Prostate gland (tissue), 2 donors: ENCODE measurements around the gene DNAJC6. TPM values are rescaled to one million over a fixed set of nuclear protein-coding genes. Genes with fewer than 3 reads are reported as not detected.

Source experiments
- DNase-seq: peaks from one replicate; pipeline ENCODE4 v3.0.0-alpha.2; 2019; ENCODE audit warnings: low spot score
- H3K27ac ChIP-seq, 2 donors: fragments of 200-600 bp; sonication (generic); 2 replicates each; pipeline ENCODE4 v1.5.1; 2017 to 2019
- H3K27me3 ChIP-seq: fragments of 200-600 bp; sonication (generic); replicated peaks from 2 replicates; pipeline ENCODE4 v1.5.1; 2019; ENCODE audit not compliant: insufficient read depth
- H3K36me3 ChIP-seq, 2 donors: fragments of 200-600 bp; sonication (generic); 1 replicate in 1 of 2; 2 replicates in 1 of 2; pipeline versions ENCODE4 v1.5.1 to v1.8.1; 2017 to 2019
- H3K4me1 ChIP-seq: fragments of 200-600 bp; sonication (generic); replicated peaks from 2 replicates; pipeline ENCODE4 v1.5.1; 2019
- H3K4me3 ChIP-seq, 2 donors: fragments of 200-600 bp; sonication (generic); 2 replicates each; pipeline ENCODE4 v1.5.1; 2017 to 2019
- H3K9me3 ChIP-seq: fragments of 200-600 bp; sonication (generic); 2 replicates; pipeline ENCODE4 v1.5.1; 2017
- POLR2A ChIP-seq: fragments of 450-650 bp; IDR thresholded peaks from one replicate; pipeline ENCODE4 v1.6.1; 2016; ENCODE audit warnings: antibody characterized with exemption, mild to moderate bottlenecking
- POLR2AphosphoS5 ChIP-seq: sonication (generic); formaldehyde crosslinking; IDR thresholded peaks from one replicate; pipeline ENCODE4 v1.6.1; 2017; ENCODE audit warnings: antibody characterized with exemption
- WGBS: methylation state at CpG from one replicate; pipeline ENCODE4 v1.1.5; 2018; 5-methylcytosine and 5-hydroxymethylcytosine counted together
- intact Hi-C: fragments of 100-400 bp; cut with DNase I; formaldehyde crosslinking; loops from one replicate; pipeline ENCODE4 v1.14.2; 2022
- total RNA-seq, 2 donors: library from RNA; depleted of rRNA; stranded (reverse); fragments of >200 nt; gene quantifications; one replicate each; pipeline ENCODE4 v1.1.0, GENCODE V29; 2016
- TF ChIP-seq, protein P1 (sequence below), 4 experiments: fragments of 200-600 bp in 2 of 4; fragments of 450-650 bp in 2 of 4; sonication (generic) in 2 of 4; IDR thresholded peaks; 1 replicate in 3 of 4; 2 replicates in 1 of 4; pipeline ENCODE4 v1.5.1; 2016 to 2019; ENCODE audit warnings: antibody characterized with exemption in 4 of 4, mild to moderate bottlenecking in 2 of 4, moderate library complexity in 2 of 4

DNAJC6 gene
- total RNA-seq, 2 donors from 2014 or later, result 1.4 to 3.5 TPM

DNA sequence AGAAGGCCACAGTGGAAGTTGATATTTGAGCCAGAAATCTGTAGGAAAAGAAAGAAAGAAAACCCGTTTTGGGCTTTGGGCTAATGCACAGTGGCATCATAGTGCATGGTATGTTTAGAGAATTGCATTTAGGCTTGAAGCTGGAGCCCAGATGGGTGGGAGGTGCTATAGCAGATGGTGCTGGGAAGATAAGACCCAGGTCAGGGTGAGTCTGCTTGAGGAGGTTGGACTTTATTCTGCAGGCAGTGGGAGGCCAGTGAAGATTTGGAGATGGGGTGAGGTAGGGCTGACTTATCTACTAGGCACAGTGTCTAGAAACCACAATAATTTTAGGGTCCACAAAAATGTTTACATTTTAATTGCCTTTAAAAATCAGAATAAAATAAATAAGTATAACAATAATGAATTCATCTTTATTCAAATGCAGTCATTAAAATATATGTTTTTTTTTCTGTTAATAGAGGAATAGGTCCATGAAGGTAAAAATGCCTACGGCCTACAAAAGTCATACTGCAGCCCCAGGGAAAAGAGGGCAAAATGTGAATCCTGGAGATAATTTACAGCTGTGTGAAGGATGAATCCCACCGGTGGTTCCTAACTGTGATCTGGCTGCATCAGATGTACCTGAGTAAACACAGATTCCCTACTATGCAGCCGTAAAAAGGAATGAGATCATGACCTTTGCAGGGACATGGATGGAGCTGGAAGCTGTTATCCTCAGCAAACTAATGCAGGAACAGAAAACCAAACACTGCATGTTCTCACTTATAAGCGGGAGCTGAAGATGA, 8.7 kb downstream of the DNAJC6 start:
- DNase-seq, result no peak
- TF ChIP-seq POLR2A, result no peak
- TF ChIP-seq POLR2AphosphoS5, result no peak
- TF ChIP-seq, protein P1, sequence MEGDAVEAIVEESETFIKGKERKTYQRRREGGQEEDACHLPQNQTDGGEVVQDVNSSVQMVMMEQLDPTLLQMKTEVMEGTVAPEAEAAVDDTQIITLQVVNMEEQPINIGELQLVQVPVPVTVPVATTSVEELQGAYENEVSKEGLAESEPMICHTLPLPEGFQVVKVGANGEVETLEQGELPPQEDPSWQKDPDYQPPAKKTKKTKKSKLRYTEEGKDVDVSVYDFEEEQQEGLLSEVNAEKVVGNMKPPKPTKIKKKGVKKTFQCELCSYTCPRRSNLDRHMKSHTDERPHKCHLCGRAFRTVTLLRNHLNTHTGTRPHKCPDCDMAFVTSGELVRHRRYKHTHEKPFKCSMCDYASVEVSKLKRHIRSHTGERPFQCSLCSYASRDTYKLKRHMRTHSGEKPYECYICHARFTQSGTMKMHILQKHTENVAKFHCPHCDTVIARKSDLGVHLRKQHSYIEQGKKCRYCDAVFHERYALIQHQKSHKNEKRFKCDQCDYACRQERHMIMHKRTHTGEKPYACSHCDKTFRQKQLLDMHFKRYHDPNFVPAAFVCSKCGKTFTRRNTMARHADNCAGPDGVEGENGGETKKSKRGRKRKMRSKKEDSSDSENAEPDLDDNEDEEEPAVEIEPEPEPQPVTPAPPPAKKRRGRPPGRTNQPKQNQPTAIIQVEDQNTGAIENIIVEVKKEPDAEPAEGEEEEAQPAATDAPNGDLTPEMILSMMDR (IDR thresholded peaks at IDR 0.05), result no peak

DNA sequence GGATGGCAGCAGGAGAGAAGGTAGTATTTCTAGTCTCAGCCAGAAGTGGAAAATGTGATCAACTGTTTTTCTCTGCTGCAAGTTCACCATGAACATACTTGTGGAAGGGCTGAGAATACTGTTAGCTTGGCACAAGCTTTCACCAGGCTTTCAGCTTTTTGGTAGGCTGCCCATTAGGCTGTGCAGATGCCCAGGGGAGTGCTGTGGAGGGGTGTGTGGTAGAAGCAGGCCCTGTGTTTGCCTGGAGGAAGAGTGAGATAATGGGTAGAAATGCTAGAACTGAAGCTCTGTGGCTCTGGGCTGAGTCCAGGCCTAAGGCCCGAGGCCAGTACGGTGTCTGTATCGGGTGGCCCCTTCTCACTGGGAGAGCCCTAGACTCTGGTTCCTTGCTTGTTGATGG, 9.8 kb downstream of the DNAJC6 start:
- H3K9me3 ChIP-seq, result no peaks in the 10 kb centered on the region

More for the DNA sequence above, 8.7 kb downstream of the DNAJC6 start:
- no peaks in the 10 kb centered on the region for H3K27me3 ChIP-seq
- no peaks in the 10 kb centered on the region for H3K9me3 ChIP-seq
- WGBS, result 74% methylated on average over 5 of the region's 5 CpGs
- no peak overlapping the region for H3K4me3 ChIP-seq
- intact Hi-C loops, result no loop called here
- H3K36me3 ChIP-seq, result no peaks in the 10 kb centered on the region
- no peak overlapping the region for H3K27ac ChIP-seq
- H3K4me1 ChIP-seq, result no peaks in the 10 kb centered on the region

DNA sequence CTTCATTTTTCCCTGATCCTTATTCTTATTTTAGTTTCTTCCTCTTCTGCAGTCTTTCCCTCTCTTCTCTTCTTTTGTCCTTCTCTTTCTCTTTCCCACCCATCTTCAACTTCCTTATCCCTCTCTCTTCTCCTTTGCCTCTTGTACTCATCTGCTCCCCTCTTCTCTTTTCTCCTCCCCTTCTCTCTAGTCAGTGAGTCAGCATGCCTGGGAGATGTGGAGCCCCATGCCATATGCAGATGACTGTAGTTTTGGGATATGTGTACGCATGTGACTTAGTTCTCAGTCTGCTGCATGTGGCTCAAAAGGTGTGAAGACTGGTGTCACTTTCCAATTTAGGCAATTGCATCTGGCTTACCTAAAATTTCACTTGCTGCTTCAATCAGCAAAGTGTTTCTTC, 10.4 kb downstream of the DNAJC6 start:
- no peaks in the 10 kb centered on the region for H3K36me3 ChIP-seq
- H3K9me3 ChIP-seq, result no peaks in the 10 kb centered on the region
- 100% methylated on average over 1 of the region's 1 CpG for WGBS
- H3K27ac ChIP-seq, result no peak overlapping the region
- no peak for DNase-seq
- H3K4me1 ChIP-seq, result no peaks in the 10 kb centered on the region
- H3K4me3 ChIP-seq, result no peak overlapping the region
- no peaks in the 10 kb centered on the region for H3K27me3 ChIP-seq
- intact Hi-C loops, result no loop called here
- TF ChIP-seq, protein P1 (IDR thresholded peaks at IDR 0.05), result no peak
- TF ChIP-seq POLR2AphosphoS5 (no peak), POLR2A (no peak)

More for the DNA sequence above, 9.8 kb downstream of the DNAJC6 start:
- no peak for DNase-seq
- Histone ChIP-seq H3K27me3 (no peaks in the 10 kb centered on the region), H3K4me3 (no peak overlapping the region), H3K4me1 (no peaks in the 10 kb centered on the region), H3K27ac (no peak overlapping the region), H3K36me3 (no peaks in the 10 kb centered on the region)
- intact Hi-C loops, result no loop called here
- TF ChIP-seq, protein P1 (IDR thresholded peaks at IDR 0.05), result no peak
- no peak for TF ChIP-seq POLR2A
- no peak for TF ChIP-seq POLR2AphosphoS5
- WGBS, result 69% methylated on average over 3 of the region's 3 CpGs

DNA sequence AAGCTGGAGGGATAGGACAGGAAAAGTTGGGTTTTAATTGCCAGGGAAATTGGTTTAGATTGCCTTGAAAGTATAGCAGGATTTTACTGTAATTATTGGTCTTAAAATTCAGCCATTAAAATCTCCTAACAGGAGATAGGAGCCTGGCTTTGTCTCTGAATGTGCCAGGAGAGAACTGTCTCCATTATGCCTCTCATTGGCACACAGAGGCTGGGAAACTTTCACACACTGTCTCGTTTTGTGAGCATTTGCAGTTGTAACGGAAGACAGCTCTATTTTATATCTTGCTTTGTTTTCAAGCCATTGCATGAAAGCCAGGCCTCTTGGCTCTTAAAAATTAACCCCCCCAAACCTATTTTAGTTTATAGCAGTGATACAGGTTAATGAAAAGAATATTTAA, 12.5 kb downstream of the DNAJC6 start:
- TF ChIP-seq, protein P1 (IDR thresholded peaks at IDR 0.05), result no peak
- TF ChIP-seq POLR2A (no peak), POLR2AphosphoS5 (no peak)
- H3K4me1 ChIP-seq, result no peaks in the 10 kb centered on the region
- no peak overlapping the region for H3K4me3 ChIP-seq
- H3K9me3 ChIP-seq, result no peaks in the 10 kb centered on the region
- no peak for DNase-seq
- WGBS, result 11% methylated on average over 2 of the region's 2 CpGs
- intact Hi-C loops, result no loop called here
- no peaks in the 10 kb centered on the region for H3K36me3 ChIP-seq
- no peaks in the 10 kb centered on the region for H3K27me3 ChIP-seq
- H3K27ac ChIP-seq, result no peak overlapping the region

DNA sequence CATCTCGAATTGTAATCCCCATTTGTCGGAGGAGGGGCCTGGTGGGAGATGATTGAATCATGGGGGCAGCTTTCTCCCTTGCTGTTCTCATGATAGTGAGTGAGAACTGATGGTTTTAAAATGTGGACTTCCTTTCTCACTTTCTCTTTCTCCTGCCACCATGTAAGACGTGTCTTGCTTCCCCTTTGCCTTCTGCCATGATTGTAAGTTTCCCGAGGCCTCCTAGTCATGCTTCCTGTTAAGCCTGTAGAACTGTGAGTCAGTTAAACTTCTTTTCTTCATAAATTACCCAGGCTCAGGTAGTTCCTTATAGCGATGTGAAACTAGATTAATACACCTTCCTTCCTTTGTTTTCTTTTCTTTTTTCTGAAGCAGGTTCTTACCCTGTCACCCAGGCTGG, 13.9 kb downstream of the DNAJC6 start:
- WGBS, result 76% methylated on average over 5 of the region's 5 CpGs
- no peaks in the 10 kb centered on the region for H3K4me1 ChIP-seq
- TF ChIP-seq POLR2A (no peak), POLR2AphosphoS5 (no peak)
- TF ChIP-seq, protein P1 (IDR thresholded peaks at IDR 0.05), result no peak
- H3K27ac ChIP-seq, result no peak overlapping the region
- intact Hi-C loops, result no loop called here
- H3K36me3 ChIP-seq, result no peaks in the 10 kb centered on the region
- no peaks in the 10 kb centered on the region for H3K9me3 ChIP-seq
- DNase-seq, result no peak
- H3K4me3 ChIP-seq, result no peak overlapping the region
- no peaks in the 10 kb centered on the region for H3K27me3 ChIP-seq
